ENCODE measurements around the gene COTL1.
A peak's percentile ranks its signal among the peaks of the same experiment; 100 is the strongest.

COTL1 gene

GRCh38 chr16:84595052-84595481 is 22.8 kb downstream of the COTL1 start:
- peak; percentile 71 for DNase-seq

GRCh38 chr16:84594725-84595038 is 23.2 kb downstream of the COTL1 start:
- no peak for DNase-seq

- peak; percentile 93 for DNase-seq
Observed at GRCh38 chr16:84593825-84594724, 23.8 kb downstream of the COTL1 start.

GRCh38 chr16:84592718-84593117 is 25.2 kb downstream of the COTL1 start:
- no peak for DNase-seq

GRCh38 chr16:84589975-84590719 is 27.7 kb downstream of the COTL1 start:
- no peak for DNase-seq

- no peak for DNase-seq
Observed at GRCh38 chr16:84588991-84589390, 28.9 kb downstream of the COTL1 start.

GRCh38 chr16:84585886-84586285 is 32.0 kb downstream of the COTL1 start:
- no peak for DNase-seq

- no peak for DNase-seq
Observed at GRCh38 chr16:84585467-84585866, 32.4 kb downstream of the COTL1 start.

GRCh38 chr16:84584678-84585077 is 33.2 kb downstream of the COTL1 start:
- DNase-seq = no peak

GRCh38 chr16:84583995-84584394 is 33.9 kb downstream of the COTL1 start:
- DNase-seq = no peak

GRCh38 chr16:84582958-84583516 is 34.8 kb downstream of the COTL1 start:
- DNase-seq = no peak

GRCh38 chr16:84581158-84581557 is 36.7 kb downstream of the COTL1 start:
- no peak for DNase-seq

GRCh38 chr16:84579936-84580335 is 37.9 kb downstream of the COTL1 start:
- DNase-seq = no peak

- no peak for DNase-seq
Observed at GRCh38 chr16:84578538-84579126, 39.2 kb downstream of the COTL1 start.

GRCh38 chr16:84577034-84577803 is 40.7 kb downstream of the COTL1 start:
- no peak for DNase-seq

- DNase-seq = no peak
Observed at GRCh38 chr16:84575914-84576313, 42.0 kb downstream of the COTL1 start.

GRCh38 chr16:84574191-84574590 is 43.7 kb downstream of the COTL1 start:
- no peak for DNase-seq

GRCh38 chr16:84572096-84572495 is 45.8 kb downstream of the COTL1 start:
- no peak for DNase-seq

- no peak for DNase-seq
Observed at GRCh38 chr16:84571506-84571905, 46.4 kb downstream of the COTL1 start.

- no peak for DNase-seq
Observed at GRCh38 chr16:84570739-84571403, 47.0 kb downstream of the COTL1 start.

- no peak for DNase-seq
Observed at GRCh38 chr16:84569382-84569987, 48.4 kb downstream of the COTL1 start.

GRCh38 chr16:84568066-84568465 is 49.8 kb downstream of the COTL1 start:
- DNase-seq = no peak

Measured in CD4-positive, alpha-beta T cell treated with Interleukin-21 for 1 hour (primary cell).